Panc1 (cell line): ENCODE results near the gene SEPTIN2. TPM values are rescaled to one million over a fixed set of nuclear protein-coding genes. Genes with fewer than 3 reads are reported as not detected.

Source experiments
- ATAC-seq: fragments of 200-7000 bp; cut with Tn5 transposase; 2 replicates; pipeline ENCODE4 v1.9.1; 2020; ENCODE audit warnings: mild to moderate bottlenecking, moderate library complexity
- BruUV-seq: library from RNA; stranded (reverse); fragments of 400-500 nt; replicated peaks from 2 replicates; lab custom pipeline; 2021; lab: Mats Ljungman, UMichigan
- CTCF ChIA-PET: fragments of 300-600 bp; sonication (Branson Sonifier 250); formaldehyde crosslinking; loops from one replicate; lab custom pipeline; 2022; ENCODE audit warnings: antibody characterized with exemption; lab: Charles Lee
- POLR2A ChIA-PET: fragments of 300-600 bp; sonication (Branson Sonifier 250); formaldehyde crosslinking; loops from one replicate; lab custom pipeline; 2022; ENCODE audit warnings: antibody characterized with exemption; lab: Charles Lee
- DNase-seq: peaks from one replicate; pipeline ENCODE4 v3.0.0-alpha.2; 2010; ENCODE audit warnings: low read depth, low spot score
- H3K27ac ChIP-seq: 2 replicates; pipeline ENCODE4 v1.5.1; 2011; ENCODE audit warnings: mild to moderate bottlenecking, low read length, inconsistent platforms
- H3K27me3 ChIP-seq: fragments of 200-500 bp; sonication (Bioruptor generic); 2 replicates; pipeline ENCODE4 v1.6.0; 2014; ENCODE audit warnings: low read length, inconsistent platforms; ENCODE audit not compliant: control insufficient read depth, insufficient read depth
- H3K36me3 ChIP-seq: fragments of 200-500 bp; sonication (Bioruptor generic); 2 replicates; pipeline ENCODE4 v1.5.1; 2014; ENCODE audit warnings: inconsistent platforms, mild to moderate bottlenecking, low read length, moderate library complexity; ENCODE audit not compliant: control insufficient read depth, insufficient read depth
- H3K4me1 ChIP-seq: 2 replicates; pipeline ENCODE4 v1.5.1; 2011; ENCODE audit warnings: inconsistent platforms, mild to moderate bottlenecking, low read length, moderate library complexity; ENCODE audit not compliant: control insufficient read depth, insufficient read depth
- H3K4me3 ChIP-seq, 2 experiments: 2 replicates each; pipeline ENCODE4 v1.5.1; 2011 to 2012; ENCODE audit warnings: low read depth in 2 of 2, low read length in 2 of 2, mild to moderate bottlenecking in 2 of 2, inconsistent platforms in 1 of 2, moderate library complexity in 1 of 2
- H3K9me3 ChIP-seq: fragments of 200-500 bp; sonication (Bioruptor generic); 2 replicates; pipeline ENCODE4 v1.5.1; 2014; ENCODE audit warnings: low read depth, mild to moderate bottlenecking, inconsistent platforms, low read length, moderate library complexity; ENCODE audit not compliant: control insufficient read depth, insufficient read depth
- POLR2AphosphoS5 ChIP-seq: IDR thresholded peaks from 2 replicates; pipeline ENCODE4 v1.6.1; 2012; ENCODE audit warnings: mild to moderate bottlenecking, low read depth, low read length, moderate library complexity
- SIN3A ChIP-seq: IDR thresholded peaks from 2 replicates; pipeline ENCODE4 v1.6.1; 2012; ENCODE audit warnings: low read depth, mild to moderate bottlenecking, low read length, moderate library complexity, borderline replicate concordance; ENCODE audit not compliant: insufficient read depth
- TCF7L2 ChIP-seq: IDR thresholded peaks from 2 replicates; pipeline ENCODE4 v1.6.1; 2011; ENCODE audit warnings: mild to moderate bottlenecking, low read depth, low read length, inconsistent platforms
- in situ Hi-C: cut with HindIII; loops from 2 replicates; pipeline ENCODE4 v1.10.0; 2016; ENCODE audit warnings: low sequenced_read_pairs, low pct_unique_long_range_greater_than_20kb
- intact Hi-C: fragments of 100-400 bp; cut with micrococcal nuclease; formaldehyde crosslinking; loops from one replicate; pipeline ENCODE4 v1.10.0; 2022; ENCODE audit not compliant: unreplicated experiment
- total RNA-seq: library from RNA; stranded (reverse); gene quantifications from one replicate; pipeline ENCODE4 v1.2.1, GENCODE V29; 2021; ENCODE audit not compliant: unreplicated experiment
- TF ChIP-seq, protein P1 (sequence below): fragments of 450-650 bp; IDR thresholded peaks from 2 replicates; pipeline ENCODE4 v1.5.1; 2017; ENCODE audit warnings: mild to moderate bottlenecking
- TF ChIP-seq, protein P2 (sequence below), 2 experiments: IDR thresholded peaks; 2 replicates each; pipeline ENCODE4 v1.6.1; 2011 to 2012; ENCODE audit warnings: low read depth in 2 of 2, control low read depth in 1 of 2, low read length in 1 of 2, mild to moderate bottlenecking in 1 of 2, moderate library complexity in 1 of 2; ENCODE audit not compliant: insufficient read depth in 1 of 2

SEPTIN2 gene
- total RNA-seq, 1 experiment from 2014 or later = 303 TPM

DNA sequence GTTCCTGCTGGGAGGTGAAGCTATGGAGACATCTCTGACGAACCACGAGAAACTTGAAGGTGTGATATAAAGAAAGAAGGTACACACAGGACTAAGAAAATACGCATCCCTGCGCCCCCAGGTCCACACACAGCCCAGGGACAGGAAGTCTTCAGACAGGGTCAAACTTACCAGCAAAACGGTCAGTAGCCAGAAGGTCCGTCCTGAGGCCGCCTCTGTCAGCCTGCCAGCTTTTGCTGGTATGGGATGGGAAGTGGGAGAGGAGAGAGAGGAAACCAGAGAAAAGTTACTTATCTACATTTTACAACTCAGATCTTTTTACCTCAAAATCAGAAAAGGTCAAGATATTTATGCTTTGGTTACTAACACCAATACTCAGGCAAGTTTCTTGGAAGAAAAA, 47.4 kb upstream of the SEPTIN2 start:
- ChIA-PET POLR2A (no interaction called here), CTCF (no interaction called here)
- H3K4me1 ChIP-seq = peaks cover 34% of the 10 kb centered on the region
- peaks cover 23% of the 10 kb centered on the region for H3K36me3 ChIP-seq
- no peak overlapping the region for H3K4me3 ChIP-seq
- in situ Hi-C loops (no loop called here), intact Hi-C loops (no loop called here)
- BruUV-seq = no TSS peak
- no peaks in the 10 kb centered on the region for H3K9me3 ChIP-seq
- no peak for TF ChIP-seq POLR2AphosphoS5
- TF ChIP-seq, protein P1, sequence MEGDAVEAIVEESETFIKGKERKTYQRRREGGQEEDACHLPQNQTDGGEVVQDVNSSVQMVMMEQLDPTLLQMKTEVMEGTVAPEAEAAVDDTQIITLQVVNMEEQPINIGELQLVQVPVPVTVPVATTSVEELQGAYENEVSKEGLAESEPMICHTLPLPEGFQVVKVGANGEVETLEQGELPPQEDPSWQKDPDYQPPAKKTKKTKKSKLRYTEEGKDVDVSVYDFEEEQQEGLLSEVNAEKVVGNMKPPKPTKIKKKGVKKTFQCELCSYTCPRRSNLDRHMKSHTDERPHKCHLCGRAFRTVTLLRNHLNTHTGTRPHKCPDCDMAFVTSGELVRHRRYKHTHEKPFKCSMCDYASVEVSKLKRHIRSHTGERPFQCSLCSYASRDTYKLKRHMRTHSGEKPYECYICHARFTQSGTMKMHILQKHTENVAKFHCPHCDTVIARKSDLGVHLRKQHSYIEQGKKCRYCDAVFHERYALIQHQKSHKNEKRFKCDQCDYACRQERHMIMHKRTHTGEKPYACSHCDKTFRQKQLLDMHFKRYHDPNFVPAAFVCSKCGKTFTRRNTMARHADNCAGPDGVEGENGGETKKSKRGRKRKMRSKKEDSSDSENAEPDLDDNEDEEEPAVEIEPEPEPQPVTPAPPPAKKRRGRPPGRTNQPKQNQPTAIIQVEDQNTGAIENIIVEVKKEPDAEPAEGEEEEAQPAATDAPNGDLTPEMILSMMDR = no peak
- TF ChIP-seq SIN3A = no peak
- no peak for TF ChIP-seq TCF7L2
- TF ChIP-seq, protein P2, sequence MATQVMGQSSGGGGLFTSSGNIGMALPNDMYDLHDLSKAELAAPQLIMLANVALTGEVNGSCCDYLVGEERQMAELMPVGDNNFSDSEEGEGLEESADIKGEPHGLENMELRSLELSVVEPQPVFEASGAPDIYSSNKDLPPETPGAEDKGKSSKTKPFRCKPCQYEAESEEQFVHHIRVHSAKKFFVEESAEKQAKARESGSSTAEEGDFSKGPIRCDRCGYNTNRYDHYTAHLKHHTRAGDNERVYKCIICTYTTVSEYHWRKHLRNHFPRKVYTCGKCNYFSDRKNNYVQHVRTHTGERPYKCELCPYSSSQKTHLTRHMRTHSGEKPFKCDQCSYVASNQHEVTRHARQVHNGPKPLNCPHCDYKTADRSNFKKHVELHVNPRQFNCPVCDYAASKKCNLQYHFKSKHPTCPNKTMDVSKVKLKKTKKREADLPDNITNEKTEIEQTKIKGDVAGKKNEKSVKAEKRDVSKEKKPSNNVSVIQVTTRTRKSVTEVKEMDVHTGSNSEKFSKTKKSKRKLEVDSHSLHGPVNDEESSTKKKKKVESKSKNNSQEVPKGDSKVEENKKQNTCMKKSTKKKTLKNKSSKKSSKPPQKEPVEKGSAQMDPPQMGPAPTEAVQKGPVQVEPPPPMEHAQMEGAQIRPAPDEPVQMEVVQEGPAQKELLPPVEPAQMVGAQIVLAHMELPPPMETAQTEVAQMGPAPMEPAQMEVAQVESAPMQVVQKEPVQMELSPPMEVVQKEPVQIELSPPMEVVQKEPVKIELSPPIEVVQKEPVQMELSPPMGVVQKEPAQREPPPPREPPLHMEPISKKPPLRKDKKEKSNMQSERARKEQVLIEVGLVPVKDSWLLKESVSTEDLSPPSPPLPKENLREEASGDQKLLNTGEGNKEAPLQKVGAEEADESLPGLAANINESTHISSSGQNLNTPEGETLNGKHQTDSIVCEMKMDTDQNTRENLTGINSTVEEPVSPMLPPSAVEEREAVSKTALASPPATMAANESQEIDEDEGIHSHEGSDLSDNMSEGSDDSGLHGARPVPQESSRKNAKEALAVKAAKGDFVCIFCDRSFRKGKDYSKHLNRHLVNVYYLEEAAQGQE (IDR thresholded peaks at IDR 0.05; ENCODE audit: insufficient read depth in 1 of 2, low read depth in 2 of 2, low read length in 1 of 2) = no peak
- H3K27me3 ChIP-seq = no peaks in the 10 kb centered on the region
- H3K27ac ChIP-seq = no peak overlapping the region
- ATAC-seq = no peak
- DNase-seq = no peak

DNA sequence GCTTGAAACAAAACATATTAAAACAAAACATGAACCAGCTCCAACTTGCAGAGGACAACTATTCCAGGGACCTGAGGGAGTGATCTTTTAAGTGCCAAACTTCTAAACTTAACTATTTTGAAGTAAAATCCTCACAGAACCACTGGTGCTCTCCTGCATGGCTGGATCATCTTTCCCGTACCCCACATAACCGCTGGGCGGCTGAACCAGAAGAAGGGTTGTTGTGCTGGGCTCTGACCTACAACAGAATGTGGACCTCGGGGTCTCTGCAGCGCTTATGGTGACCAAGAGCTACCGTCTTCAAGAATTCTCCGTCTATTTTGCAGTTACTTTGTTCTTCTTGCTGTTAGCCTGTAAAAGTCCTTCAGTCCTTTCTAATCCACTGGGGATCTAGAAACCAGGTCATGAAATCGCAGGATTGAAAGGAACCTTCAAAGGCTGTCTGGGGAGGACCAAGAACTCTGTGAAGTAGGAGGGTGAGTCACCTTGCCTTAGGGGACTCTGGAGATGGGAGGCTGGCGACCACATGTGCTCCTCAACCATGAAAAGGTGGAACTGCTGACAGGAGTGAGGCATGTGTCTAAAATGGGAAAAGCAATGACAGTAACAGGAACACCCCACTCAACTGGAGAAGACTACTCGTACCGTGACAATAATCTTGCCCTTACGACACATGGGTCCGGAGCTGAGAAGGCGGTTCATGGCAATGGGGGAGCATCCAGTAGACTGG, 46.8 kb upstream of the SEPTIN2 start:
- peaks cover 39% of the 10 kb centered on the region for H3K4me1 ChIP-seq
- H3K4me3 ChIP-seq = no peak overlapping the region
- ATAC-seq = no peak
- no peak for DNase-seq
- in situ Hi-C loops = no loop called here
- ChIA-PET CTCF (no interaction called here), POLR2A (no interaction called here)
- TF ChIP-seq, protein P2 (IDR thresholded peaks at IDR 0.05; ENCODE audit: insufficient read depth in 1 of 2, low read depth in 2 of 2, low read length in 1 of 2) = no peak
- TF ChIP-seq SIN3A (no peak), TCF7L2 (no peak), POLR2AphosphoS5 (no peak)
- TF ChIP-seq, protein P1 = no peak
- BruUV-seq = no TSS peak
- no peaks in the 10 kb centered on the region for H3K27me3 ChIP-seq
- H3K9me3 ChIP-seq = no peaks in the 10 kb centered on the region
- H3K36me3 ChIP-seq = peaks cover 23% of the 10 kb centered on the region
- intact Hi-C loops = no loop called here
- H3K27ac ChIP-seq = no peak overlapping the region
